ENCODE measurements around the gene PNCK.

Gene PNCK

DNA sequence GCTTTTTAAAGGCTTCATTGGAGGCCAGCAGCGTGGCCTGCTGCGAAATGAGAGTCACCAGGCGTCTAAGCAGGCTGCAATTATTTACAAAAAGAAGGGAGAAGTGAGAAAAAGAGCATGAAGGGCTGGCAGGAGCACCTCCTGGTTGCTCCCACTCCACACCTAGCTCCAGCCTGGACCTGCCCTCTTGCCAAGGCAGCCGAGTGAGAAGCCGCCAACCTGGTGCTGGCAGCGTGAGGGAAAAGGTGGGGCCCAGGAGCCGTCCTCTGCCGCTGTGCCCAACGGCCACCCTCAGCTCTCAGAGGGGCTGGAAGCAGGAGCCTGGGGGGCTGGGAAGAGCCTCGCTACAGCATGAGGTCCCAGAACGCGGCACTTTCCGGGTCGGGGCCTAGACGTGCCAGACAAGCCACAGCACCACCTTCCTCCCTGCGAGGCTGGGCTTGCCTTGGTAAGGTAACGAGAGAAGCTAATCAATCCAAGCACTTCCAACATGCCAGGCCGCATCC is 30.5 kb upstream of the PNCK start:
- no peaks in the 10 kb centered on the region for H3K4me1 ChIP-seq (ENCODE audit: control insufficient read depth in 1 of 2, insufficient read depth in 1 of 2, low read depth in 1 of 2, low read length in 1 of 2)
- peaks cover 69% of the 10 kb centered on the region for H3K36me3 ChIP-seq
- H3K27me3 ChIP-seq, result no peaks in the 10 kb centered on the region
- H3K9me3 ChIP-seq, result no peaks in the 10 kb centered on the region
- H3K4me3 ChIP-seq (ENCODE audit: low read depth in 1 of 2, low read length in 1 of 2), result no peak overlapping the region
- TF ChIP-seq, protein P1, sequence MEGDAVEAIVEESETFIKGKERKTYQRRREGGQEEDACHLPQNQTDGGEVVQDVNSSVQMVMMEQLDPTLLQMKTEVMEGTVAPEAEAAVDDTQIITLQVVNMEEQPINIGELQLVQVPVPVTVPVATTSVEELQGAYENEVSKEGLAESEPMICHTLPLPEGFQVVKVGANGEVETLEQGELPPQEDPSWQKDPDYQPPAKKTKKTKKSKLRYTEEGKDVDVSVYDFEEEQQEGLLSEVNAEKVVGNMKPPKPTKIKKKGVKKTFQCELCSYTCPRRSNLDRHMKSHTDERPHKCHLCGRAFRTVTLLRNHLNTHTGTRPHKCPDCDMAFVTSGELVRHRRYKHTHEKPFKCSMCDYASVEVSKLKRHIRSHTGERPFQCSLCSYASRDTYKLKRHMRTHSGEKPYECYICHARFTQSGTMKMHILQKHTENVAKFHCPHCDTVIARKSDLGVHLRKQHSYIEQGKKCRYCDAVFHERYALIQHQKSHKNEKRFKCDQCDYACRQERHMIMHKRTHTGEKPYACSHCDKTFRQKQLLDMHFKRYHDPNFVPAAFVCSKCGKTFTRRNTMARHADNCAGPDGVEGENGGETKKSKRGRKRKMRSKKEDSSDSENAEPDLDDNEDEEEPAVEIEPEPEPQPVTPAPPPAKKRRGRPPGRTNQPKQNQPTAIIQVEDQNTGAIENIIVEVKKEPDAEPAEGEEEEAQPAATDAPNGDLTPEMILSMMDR (IDR thresholded peaks at IDR 0.05), result no peak
- no peak overlapping the region for H3K27ac ChIP-seq

- Histone ChIP-seq H3K27ac (no peak overlapping the region), H3K4me1 (ENCODE audit: control insufficient read depth in 1 of 2, insufficient read depth in 1 of 2, low read depth in 1 of 2, low read length in 1 of 2) (no peaks in the 10 kb centered on the region), H3K36me3 (peaks cover 73% of the 10 kb centered on the region), H3K9me3 (no peaks in the 10 kb centered on the region), H3K27me3 (no peaks in the 10 kb centered on the region), H3K4me3 (ENCODE audit: low read depth in 1 of 2, low read length in 1 of 2) (no peak overlapping the region)
- TF ChIP-seq, protein P1 (IDR thresholded peaks at IDR 0.05), result no peak
Observed at GRCh38 chrX:153703036-153703370, 29.4 kb upstream of the PNCK start.

DNA sequence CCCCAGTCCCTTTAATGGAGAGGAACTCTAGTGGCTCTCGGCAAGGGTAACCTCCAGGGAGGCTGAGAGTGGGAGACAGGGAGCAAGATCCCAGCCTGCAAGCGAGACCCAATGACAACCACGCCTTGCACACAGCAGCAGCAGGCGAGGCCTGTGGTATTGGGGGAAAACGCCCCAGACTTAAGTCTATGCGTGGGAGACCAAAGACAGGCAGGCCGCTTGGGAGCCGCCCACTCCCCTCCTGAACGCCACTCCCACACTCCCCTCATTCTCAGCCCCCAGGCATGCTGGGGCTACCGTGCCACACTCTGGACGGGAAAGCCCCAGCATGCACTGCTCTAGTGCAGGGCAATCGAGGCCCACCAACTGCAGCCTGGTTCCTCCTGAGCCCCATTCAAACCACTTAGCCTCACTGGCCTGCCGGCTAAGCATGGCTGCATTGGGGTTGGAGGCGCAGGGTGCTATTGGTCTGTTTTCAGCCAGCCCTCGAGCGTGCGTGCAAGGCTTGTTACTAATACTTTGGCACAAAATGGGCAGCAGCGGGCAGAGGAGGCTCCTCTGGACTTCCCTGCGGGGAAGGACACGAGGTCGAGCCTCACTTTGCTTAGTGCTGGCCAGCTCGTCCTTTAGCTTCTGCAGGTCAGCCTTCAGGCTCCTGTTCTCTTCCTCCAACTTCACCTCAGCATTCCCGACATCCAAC is 28.9 kb upstream of the PNCK start:
- TF ChIP-seq, protein P1 (IDR thresholded peaks at IDR 0.05), result no peak
- no peaks in the 10 kb centered on the region for H3K27me3 ChIP-seq
- no peaks in the 10 kb centered on the region for H3K4me1 ChIP-seq (ENCODE audit: control insufficient read depth in 1 of 2, insufficient read depth in 1 of 2, low read depth in 1 of 2, low read length in 1 of 2)
- no peaks in the 10 kb centered on the region for H3K9me3 ChIP-seq
- H3K4me3 ChIP-seq (ENCODE audit: low read depth in 1 of 2, low read length in 1 of 2), result no peak overlapping the region
- no peak overlapping the region for H3K27ac ChIP-seq
- peaks cover 78% of the 10 kb centered on the region for H3K36me3 ChIP-seq

GRCh38 chrX:153701706-153702105 is 28.1 kb upstream of the PNCK start:
- no peak overlapping the region for H3K4me3 ChIP-seq (ENCODE audit: low read depth in 1 of 2, low read length in 1 of 2)
- H3K27me3 ChIP-seq, result no peaks in the 10 kb centered on the region
- no peaks in the 10 kb centered on the region for H3K4me1 ChIP-seq (ENCODE audit: control insufficient read depth in 1 of 2, insufficient read depth in 1 of 2, low read depth in 1 of 2, low read length in 1 of 2)
- H3K36me3 ChIP-seq, result peaks cover 81% of the 10 kb centered on the region
- TF ChIP-seq, protein P1 (IDR thresholded peaks at IDR 0.05), result no peak
- H3K27ac ChIP-seq, result no peak overlapping the region
- H3K9me3 ChIP-seq, result no peaks in the 10 kb centered on the region

- no peak overlapping the region for H3K27ac ChIP-seq
Observed at GRCh38 chrX:153700967-153701366, 27.4 kb upstream of the PNCK start.

More at GRCh38 chrX:153700967-153701366, 27.4 kb upstream of the PNCK start:
- Histone ChIP-seq H3K4me1 (ENCODE audit: control insufficient read depth in 1 of 2, insufficient read depth in 1 of 2, low read depth in 1 of 2, low read length in 1 of 2) (no peaks in the 10 kb centered on the region), H3K27me3 (no peaks in the 10 kb centered on the region), H3K4me3 (ENCODE audit: low read depth in 1 of 2, low read length in 1 of 2) (no peak overlapping the region), H3K36me3 (peaks cover 86% of the 10 kb centered on the region), H3K9me3 (no peaks in the 10 kb centered on the region)
- TF ChIP-seq, protein P1 (IDR thresholded peaks at IDR 0.05), result no peak
